Esophagus squamous epithelium (tissue), 5 donors: Measurements from ENCODE around the gene AKAP3. TPM values are rescaled to one million over a fixed set of nuclear protein-coding genes. Genes with fewer than 3 reads are reported as not detected.

ENCODE experiments used
- DNase-seq: peaks from one replicate; lab custom pipeline; 2025; lab: John Stamatoyannopoulos, UW
- H3K27ac ChIP-seq, 4 donors: fragments of 200-600 bp; sonication (generic); one replicate each; pipeline ENCODE4 v1.5.1; 2016 to 2019; ENCODE audit warnings: mild to moderate bottlenecking in 1 of 4
- H3K27me3 ChIP-seq, 4 donors: fragments of 200-600 bp; sonication (generic); 1 replicate in 3 of 4; 2 replicates in 1 of 4; pipeline versions ENCODE4 v1.5.1 to v1.6.0; 2017 to 2021; ENCODE audit warnings: antibody characterized with exemption in 1 of 4
- H3K36me3 ChIP-seq, 3 donors: fragments of 200-600 bp; sonication (generic); one replicate each; pipeline ENCODE4 v1.5.1; 2016 to 2019
- H3K4me1 ChIP-seq, 3 donors: fragments of 200-600 bp; sonication (generic); one replicate each; pipeline ENCODE4 v1.5.1; 2017 to 2019
- H3K4me3 ChIP-seq, 4 donors: fragments of 200-600 bp; sonication (generic); 1 replicate in 3 of 4; 2 replicates in 1 of 4; pipeline ENCODE4 v1.5.1; 2016 to 2019; ENCODE audit warnings: mild to moderate bottlenecking in 2 of 4, moderate library complexity in 1 of 4
- H3K9me3 ChIP-seq, 3 donors: fragments of 200-600 bp; sonication (generic); one replicate each; pipeline ENCODE4 v1.5.1; 2016 to 2019
- POLR2A ChIP-seq, 4 donors: fragments of 450-650 bp; IDR thresholded peaks; one replicate each; pipeline ENCODE4 v1.6.1; 2017; ENCODE audit warnings: antibody characterized with exemption in 4 of 4, mild to moderate bottlenecking in 4 of 4, moderate library complexity in 3 of 4
- WGBS, 2 donors: methylation state at CpG; one replicate each; pipeline ENCODE4 v1.1.5; 2018; 5-methylcytosine and 5-hydroxymethylcytosine counted together
- intact Hi-C: fragments of 100-400 bp; cut with DNase I; formaldehyde crosslinking; loops from one replicate; pipeline ENCODE4 v1.15.0; 2022
- total RNA-seq, 4 donors: library from RNA; depleted of rRNA; stranded (reverse); fragments of >200 nt; gene quantifications; one replicate each; pipeline ENCODE4 v1.1.0, GENCODE V29; 2016
- TF ChIP-seq, protein P1 (sequence below), 6 experiments: fragments of 450-650 bp in 4 of 6; fragments of 200-600 bp in 2 of 6; sonication (generic) in 2 of 6; IDR thresholded peaks; one replicate each; pipeline ENCODE4 v1.5.1; 2016 to 2019; ENCODE audit warnings: antibody characterized with exemption in 6 of 6, mild to moderate bottlenecking in 4 of 6, moderate library complexity in 4 of 6
- donor health status: DM: yes; HTN: yes; CAD: no.

The AKAP3 gene
- total RNA-seq, 4 donors from 2014 or later = 0.97 to 2.6 (median 1.4) TPM

DNA sequence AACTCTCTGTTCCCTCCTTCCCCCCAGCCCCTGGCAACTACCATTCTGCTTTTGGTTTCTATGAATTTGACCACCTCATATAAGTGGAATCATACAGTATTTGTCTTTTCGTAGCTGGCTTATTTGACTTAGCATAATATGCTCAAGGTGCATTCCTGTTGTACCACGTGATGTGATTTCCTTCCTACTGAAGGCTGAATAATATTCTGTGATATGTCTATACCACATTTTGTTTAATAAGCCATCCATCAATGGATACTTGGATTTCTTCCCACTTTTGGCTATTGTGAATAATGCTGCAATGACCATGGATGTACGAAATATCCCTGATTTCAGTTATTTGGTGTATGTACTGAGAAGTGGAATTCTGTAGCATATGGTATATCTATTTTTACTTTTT is 16.4 kb upstream of the AKAP3 start:
- peaks cover 25 to 97% (median 36%) of the 10 kb centered on the region in 3 donors for H3K36me3 ChIP-seq
- 96 to 98% methylated on average over 3 of the region's 3 CpGs for WGBS, 2 donors
- TF ChIP-seq, protein P1, sequence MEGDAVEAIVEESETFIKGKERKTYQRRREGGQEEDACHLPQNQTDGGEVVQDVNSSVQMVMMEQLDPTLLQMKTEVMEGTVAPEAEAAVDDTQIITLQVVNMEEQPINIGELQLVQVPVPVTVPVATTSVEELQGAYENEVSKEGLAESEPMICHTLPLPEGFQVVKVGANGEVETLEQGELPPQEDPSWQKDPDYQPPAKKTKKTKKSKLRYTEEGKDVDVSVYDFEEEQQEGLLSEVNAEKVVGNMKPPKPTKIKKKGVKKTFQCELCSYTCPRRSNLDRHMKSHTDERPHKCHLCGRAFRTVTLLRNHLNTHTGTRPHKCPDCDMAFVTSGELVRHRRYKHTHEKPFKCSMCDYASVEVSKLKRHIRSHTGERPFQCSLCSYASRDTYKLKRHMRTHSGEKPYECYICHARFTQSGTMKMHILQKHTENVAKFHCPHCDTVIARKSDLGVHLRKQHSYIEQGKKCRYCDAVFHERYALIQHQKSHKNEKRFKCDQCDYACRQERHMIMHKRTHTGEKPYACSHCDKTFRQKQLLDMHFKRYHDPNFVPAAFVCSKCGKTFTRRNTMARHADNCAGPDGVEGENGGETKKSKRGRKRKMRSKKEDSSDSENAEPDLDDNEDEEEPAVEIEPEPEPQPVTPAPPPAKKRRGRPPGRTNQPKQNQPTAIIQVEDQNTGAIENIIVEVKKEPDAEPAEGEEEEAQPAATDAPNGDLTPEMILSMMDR (IDR thresholded peaks at IDR 0.05) = no peak
- TF ChIP-seq POLR2A (IDR thresholded peaks at IDR 0.05) = no peak
- H3K4me1 ChIP-seq = no peaks in the 10 kb centered on the region
- DNase-seq = no peak
- intact Hi-C loops = no loop called here
- H3K4me3 ChIP-seq = no peak overlapping the region
- no peaks in the 10 kb centered on the region for H3K27me3 ChIP-seq
- H3K9me3 ChIP-seq = peaks cover 0 to 4% (median 0%) of the 10 kb centered on the region in 3 donors
- no peak overlapping the region for H3K27ac ChIP-seq

DNA sequence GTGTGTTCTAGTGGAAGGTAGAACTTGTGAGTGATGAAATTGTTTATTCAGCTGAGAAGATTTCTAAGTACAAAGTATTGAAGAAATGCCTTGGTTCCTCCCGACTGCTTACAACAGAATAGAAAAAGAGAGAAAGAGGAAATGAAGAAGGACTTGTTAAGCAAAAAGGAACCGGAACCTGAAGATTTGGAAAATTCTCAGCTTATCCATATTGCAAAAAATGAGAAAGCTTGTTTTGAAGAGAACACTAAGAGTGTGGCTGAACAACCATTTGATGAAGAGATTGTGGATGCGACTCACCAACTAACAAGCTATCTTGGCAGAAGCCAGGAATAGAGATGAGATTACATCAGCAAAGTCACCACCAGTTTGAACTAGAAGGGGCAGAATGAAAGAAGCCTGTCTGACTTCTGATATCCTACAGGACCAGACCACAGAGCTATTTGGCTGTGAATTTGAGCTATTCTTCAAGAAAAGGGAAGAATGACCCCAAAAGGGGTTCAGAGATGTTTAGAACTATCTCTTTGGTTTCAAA is 15.2 kb upstream of the AKAP3 start:
- 62 to 70% methylated on average over 3 of the region's 3 CpGs for WGBS, 2 donors
- no peak overlapping the region for H3K4me3 ChIP-seq
- intact Hi-C loops = no loop called here
- H3K4me1 ChIP-seq = no peaks in the 10 kb centered on the region
- no peaks in the 10 kb centered on the region for H3K27me3 ChIP-seq
- H3K9me3 ChIP-seq = peaks cover 0 to 4% (median 0%) of the 10 kb centered on the region in 3 donors
- no peak for TF ChIP-seq POLR2A (IDR thresholded peaks at IDR 0.05)
- TF ChIP-seq, protein P1 (IDR thresholded peaks at IDR 0.05) = no peak
- H3K27ac ChIP-seq = no peak overlapping the region
- peaks cover 24 to 97% (median 40%) of the 10 kb centered on the region in 3 donors for H3K36me3 ChIP-seq
- no peak for DNase-seq

DNA sequence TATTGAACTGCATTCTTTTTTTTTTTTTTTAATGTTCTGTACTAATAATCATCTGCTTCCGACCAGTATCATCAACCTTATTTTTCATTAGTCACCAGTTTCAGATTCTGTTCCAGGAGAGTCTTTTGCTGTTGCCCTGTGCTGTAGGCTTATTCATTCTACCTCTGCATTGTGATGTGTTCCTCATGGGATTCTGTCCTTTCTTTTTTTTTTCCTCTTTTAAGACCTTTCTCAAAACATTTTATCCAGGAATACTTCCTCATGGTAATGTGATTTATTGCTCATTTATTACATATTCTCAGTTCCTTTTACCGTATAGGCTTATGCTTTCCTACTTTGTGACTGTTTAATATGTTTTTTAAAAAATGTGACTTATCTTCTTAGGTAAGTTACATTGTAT is 4.8 kb upstream of the AKAP3 start:
- Histone ChIP-seq H3K36me3 (peaks cover 0 to 50% (median 15%) of the 10 kb centered on the region in 3 donors), H3K4me1 (peaks cover 0 to 41% (median 8%) of the 10 kb centered on the region in 3 donors), H3K9me3 (no peaks in the 10 kb centered on the region), H3K4me3 (no peak overlapping the region), H3K27ac (no peak overlapping the region), H3K27me3 (no peaks in the 10 kb centered on the region)
- 65 to 79% methylated on average over 2 of the region's 2 CpGs for WGBS, 2 donors
- TF ChIP-seq POLR2A (IDR thresholded peaks at IDR 0.05) = no peak
- TF ChIP-seq, protein P1 (IDR thresholded peaks at IDR 0.05) = no peak
- no peak for DNase-seq
- intact Hi-C loops = no loop called here

DNA sequence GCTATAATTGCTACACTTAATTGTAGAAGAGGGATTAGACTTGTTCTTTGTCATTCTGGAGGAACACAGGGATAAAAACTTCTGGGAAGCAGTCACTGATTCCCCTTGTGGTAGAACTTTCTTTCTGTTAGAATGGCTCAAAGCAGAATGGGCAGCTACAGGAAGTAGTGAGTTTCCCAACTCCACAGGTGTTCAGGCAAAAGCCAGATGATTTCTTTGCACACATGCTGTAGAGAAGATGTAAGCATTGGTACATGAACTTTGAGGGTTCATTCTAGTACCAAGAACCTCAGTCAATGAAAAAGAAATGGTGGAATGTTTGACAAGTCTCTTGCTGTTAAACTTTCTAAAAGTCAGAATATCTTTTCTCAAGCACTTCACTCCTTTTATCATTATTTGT is 4.4 kb upstream of the AKAP3 start:
- Histone ChIP-seq H3K4me1 (peaks cover 0 to 42% (median 8%) of the 10 kb centered on the region in 3 donors), H3K36me3 (peaks cover 0 to 45% (median 14%) of the 10 kb centered on the region in 3 donors), H3K27ac (no peak overlapping the region), H3K4me3 (no peak overlapping the region), H3K27me3 (no peaks in the 10 kb centered on the region), H3K9me3 (no peaks in the 10 kb centered on the region)
- intact Hi-C loops = no loop called here
- TF ChIP-seq POLR2A (IDR thresholded peaks at IDR 0.05) = no peak
- TF ChIP-seq, protein P1 (IDR thresholded peaks at IDR 0.05) = no peak
- DNase-seq = no peak

DNA sequence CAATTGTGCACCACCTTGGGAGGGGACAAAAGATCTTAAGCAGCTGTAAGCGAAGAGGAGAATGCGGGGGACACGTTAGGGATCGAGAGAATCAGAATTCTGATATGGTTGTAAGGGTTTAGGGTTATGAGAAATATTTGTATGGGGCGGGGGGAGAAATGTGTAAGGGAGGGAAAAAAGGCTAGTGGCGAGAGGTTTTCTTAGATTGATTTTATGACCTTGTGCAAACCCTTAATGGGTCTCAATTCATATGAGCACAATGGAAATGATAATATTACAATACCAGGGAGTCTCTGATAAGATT is 459 bp upstream of the AKAP3 start:
- Histone ChIP-seq H3K36me3 (peaks cover 0 to 6% (median 2%) of the 10 kb centered on the region in 3 donors), H3K27ac (peak overlapping the region; percentile 90 to 94 (median 91)), H3K4me1 (peaks cover 0 to 50% (median 12%) of the 10 kb centered on the region in 3 donors), H3K9me3 (no peaks in the 10 kb centered on the region), H3K27me3 (no peaks in the 10 kb centered on the region), H3K4me3 (peak overlapping the region; percentile 60 to 92 (median 81))
- WGBS, 2 donors = 0 to 1% methylated on average over 6 of the region's 6 CpGs
- intact Hi-C loops = no loop called here
- TF ChIP-seq, protein P1 (IDR thresholded peaks at IDR 0.05) = no peak
- no peak for TF ChIP-seq POLR2A (IDR thresholded peaks at IDR 0.05)
- DNase-seq = no peak
